NCI-H510A treated with DMSO at 0.1 percent for 48 hours (cell line): Measurements from ENCODE around the gene ELF2.
A peak's percentile ranks its signal among the peaks of the same experiment; 100 is the strongest.
"Not testable (repeated sequence)": the region's sequence is repeated elsewhere in the genome, so short reads cannot be mapped to it uniquely, and the experiment has no call there.

Experiments
- DNase-seq: peaks from one replicate; lab custom pipeline; 2025; lab: John Stamatoyannopoulos, UW

ELF2 gene

DNA sequence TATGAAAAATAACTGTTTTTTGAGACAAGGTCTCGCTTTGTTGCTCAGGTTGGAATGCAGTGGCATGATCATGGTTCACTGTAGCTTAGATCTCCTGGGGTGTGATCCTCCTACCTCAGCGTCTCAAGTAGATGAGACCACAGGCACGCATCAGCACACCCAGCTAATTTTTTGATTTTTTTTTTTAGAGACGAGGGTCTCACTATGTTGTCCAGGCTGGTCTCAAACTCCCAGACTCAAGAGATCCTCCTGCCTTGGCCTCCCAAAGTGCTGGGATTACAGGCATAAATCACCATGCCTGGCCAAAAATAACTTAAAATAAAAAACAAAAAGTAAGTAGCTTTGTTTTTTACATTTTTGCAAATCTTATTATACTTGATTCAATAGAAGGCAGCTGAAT, 98.1 kb downstream of the ELF2 start:
- no peak for DNase-seq

DNA sequence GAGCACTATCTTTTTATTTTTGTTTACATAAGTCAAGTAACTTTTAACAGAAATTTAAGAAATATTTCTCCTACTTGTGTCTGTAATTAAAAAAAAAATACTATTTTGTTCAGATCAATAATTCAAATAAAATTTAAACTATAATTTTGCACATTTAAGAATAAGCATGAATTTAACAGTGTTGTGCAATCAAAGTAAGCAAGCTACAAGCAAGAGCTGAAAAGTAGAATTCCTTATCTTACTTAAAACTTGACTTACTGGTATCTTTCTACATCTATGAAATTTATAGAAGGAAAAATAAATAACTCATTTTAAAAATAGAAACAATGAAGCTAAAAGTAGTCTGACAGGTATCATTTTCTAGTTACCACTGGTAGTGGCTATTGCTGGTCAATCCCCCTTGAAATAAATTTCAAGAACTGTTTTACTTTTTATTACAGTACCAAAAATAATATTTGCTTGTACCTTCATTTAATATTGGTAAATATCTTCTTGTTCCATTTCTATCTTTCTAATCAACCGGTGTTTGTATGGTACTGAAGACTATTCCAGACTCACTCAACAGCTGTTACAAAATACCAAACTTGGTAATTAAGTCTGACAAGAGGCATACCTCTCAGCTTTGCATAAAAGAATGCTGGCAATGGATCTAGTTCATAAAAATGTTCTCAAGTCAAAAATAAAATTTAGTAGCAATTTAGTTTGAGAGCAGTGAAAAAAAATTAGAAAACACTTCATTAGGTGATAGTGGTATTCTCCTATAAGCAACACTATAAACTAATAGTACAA, 99.3 kb downstream of the ELF2 start:
- DNase-seq: no peak

DNA sequence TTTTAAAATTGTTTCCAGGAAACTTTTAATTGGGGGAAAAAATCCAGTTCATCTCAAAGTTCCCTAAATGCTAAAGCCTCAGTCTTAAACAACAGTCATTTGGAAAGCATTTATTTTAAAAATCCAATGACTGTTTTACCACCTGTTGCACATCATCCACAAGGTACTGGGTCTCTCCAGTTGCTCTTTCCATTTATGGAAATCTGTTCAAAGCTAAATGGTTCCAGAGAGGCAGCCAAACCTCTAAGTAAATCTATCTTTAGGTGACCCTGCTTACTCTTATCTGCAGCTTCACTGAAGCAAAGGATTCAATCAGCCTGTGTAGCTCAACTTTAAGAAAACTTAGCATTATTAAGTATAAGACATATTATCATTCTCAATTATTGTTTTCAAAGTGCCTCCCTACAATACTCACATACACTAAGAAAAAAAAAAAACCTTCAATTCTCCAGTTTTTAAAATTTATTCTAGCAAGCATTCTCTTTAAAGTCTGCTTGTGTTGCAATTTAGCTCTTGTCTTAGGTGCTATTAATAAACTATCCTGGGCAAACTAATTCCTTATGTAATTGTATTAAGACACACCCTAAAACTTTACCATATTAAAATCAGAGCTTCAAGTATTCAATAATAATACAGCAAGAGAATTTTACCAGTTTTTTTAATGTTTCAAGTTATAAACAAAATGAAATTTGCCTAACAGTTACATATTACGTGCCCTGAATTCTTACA, 100.8 kb downstream of the ELF2 start:
- DNase-seq: no peak

DNA sequence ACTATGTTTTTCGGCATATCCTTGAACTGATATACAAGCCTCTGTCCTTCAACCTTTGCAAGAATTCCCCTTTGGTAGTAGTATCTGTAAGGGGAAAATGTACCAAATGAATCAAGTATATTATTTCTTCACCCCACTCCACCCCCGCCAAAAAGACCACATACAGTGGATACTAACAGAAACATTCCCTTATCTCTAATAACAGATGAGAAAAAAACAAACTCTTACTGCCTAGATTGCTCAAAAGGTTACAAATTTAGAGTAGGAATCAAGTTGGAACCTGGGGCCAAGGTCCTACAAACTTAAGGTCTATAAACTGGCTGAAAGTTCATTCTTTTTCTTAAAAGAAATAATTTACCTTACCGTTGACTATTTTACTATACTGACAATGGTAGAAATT, 116.4 kb downstream of the ELF2 start:
- no peak for DNase-seq

DNA sequence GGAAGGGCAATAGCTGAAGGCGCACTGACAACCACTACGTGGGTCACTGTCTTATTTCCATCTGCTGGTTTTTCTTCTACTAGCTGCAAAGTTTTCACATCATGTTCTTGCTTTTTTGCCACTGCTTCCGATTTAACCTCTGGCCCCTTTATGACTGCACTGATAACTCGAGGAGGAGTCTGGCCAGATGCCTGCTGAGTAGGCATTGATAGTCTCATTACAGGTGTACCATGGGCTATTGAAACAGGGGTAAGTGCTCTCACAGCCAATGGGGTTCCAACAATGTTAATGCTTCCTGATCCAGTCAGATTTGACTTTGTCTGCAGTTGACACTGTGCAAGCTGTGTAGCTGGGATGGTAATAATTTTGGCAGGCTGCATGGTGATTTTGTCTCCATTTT, 118.0 kb downstream of the ELF2 start:
- DNase-seq: not testable (repeated sequence)

DNA sequence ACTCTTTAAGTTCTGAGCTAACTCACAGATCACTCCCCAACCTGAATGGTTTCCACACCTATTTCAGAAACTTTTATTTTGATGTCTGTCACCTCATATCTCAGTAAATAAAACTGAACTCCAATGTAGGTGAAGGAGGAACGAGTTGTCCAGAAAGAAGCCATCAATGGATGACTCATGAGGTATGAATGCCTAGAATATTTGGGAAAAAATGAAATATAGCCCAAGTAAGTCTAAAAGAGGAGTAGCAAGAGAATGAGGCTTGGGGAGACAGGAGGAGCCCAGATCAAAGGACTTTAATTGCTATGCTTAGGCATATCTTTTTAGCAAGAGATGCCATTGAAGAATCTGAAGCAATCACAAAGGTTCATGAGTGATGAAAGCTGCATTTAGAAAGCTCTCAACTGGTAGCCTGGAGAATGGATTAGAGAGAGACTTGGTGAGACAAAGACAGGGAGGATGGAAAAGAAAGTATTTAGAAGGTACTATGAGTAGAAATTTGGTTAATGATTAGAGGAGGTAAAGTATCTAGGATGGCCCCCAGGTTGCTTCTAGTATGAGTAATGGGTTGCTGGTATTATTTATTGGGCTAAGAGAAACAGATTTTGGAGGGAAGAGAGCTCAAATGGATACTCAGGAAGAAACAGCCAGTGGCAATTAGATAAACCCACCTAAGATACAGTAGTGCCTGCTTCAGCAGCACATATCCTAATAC, 122.1 kb downstream of the ELF2 start:
- no peak for DNase-seq

DNA sequence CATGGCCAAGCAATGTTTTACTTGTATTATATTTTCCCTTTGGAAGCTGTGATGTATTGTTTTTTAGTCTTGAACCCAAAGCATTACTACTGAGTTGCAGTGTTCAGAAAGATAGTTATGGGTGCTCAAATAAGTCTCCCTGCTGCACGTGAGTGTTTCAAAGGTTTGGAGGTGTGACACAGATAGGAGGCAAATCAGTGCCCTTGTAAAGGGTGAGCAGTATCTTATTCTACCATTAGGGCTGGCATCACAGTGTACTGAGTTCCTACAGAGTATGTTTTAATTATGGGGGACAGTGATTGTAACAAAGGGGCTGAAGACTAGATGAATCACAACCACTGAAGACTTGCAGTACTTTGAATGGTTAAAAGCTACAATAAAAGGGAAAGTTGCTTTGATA, 123.1 kb downstream of the ELF2 start:
- no peak for DNase-seq

DNA sequence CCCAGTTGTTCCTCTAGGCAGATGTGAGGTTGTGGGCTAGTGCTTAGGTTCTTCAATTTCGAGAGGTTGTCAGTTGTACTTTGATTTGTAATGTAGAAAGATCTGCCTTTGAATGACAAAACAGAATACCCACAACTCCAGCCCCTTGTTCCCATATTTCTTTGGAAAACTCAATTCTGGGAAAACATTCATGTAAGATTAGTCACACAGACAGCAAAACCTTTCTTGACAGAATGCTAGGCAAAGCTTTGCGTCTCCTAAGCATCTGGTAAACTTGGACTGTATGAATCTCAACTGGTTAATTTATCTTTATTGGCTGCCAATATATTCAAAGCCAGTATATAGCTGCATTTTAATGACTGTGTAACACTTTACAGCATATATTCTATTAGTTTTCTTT, 126.6 kb downstream of the ELF2 start:
- DNase-seq: no peak

DNA sequence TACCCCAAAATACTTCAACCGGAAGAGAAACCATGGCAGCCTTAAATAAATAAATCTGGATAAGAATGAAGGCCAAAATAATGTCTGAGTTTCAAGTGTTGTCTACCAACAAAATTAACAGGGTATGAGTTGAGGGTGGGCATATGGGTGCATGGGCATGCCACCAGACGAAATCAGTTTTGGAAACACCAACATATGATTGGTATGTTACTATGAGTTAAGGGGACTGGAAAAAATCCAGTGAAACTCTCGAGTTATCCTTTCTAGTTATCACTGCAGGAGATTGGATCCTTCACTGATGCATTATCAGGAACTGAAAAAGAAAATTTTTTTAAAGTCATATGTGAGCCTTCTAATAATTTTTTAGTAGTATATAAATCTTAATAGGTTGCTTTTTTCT, 129.0 kb downstream of the ELF2 start:
- DNase-seq: no peak

DNA sequence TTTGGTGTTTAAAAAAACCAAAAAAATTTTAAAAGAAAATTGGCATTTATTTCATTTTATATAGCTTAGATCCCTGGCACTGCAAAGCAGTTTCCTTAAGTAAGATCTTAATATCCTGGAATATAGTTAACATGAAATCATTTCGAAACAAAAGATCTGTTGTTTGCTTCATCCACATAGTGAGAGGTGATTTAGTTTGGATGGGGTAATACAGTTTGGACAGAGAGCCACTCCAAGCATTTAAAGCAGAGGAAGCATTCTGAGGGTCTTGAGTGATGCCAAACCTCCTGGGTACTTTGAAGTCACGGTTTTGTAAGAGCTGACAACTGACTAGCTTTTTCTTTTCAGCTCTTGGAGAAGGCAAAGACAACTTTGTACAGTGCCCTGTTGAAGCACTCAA, 132.7 kb downstream of the ELF2 start:
- DNase-seq: no peak

DNA sequence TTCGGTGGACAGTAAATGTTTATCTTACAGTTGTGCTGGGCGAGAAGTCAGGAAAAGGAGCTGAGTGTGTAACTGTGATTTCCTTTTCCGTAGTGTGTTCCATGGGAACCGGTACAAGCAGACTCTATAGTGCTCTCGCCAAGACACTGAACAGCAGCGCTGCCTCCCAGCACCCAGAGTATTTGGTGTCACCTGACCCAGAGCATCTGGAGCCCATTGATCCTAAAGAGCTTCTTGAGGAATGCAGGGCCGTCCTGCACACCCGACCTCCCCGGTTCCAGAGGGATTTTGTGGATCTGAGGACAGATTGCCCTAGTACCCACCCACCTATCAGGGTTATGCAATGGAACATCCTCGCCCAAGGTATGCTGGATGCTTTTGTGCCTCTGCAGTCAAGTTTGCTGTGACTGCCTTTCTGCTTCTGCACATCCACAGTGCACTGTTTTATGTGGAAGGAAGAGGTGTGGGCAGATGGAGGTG, 134.0 kb downstream of the ELF2 start:
- DNase-seq: no peak

DNA sequence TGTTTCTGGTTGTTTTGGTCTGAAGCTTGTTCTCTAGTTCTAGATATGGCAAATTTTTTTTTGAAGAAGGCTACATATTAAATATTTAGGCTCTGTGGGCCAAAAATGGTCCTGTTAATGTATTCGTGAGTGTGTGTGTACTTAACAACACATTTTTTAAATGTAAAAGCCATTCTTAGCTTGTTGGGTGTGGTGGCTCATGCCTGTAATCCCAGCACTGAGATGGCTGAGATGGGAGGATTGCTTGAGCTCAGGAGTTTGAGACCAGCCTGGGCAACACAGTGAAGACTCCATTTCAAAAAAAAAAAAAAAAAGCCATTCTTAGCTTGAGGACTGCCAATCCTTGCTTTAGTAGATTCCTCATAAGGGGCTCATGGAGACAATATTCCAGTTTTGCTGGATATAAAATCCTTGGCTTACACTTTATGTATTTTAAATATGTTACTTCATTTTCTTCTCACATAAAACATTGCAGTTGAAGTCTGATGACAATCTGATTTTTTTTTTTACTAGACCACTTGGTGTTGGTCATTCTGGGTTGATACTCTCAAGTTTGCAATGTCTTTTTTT, 138.1 kb downstream of the ELF2 start:
- no peak for DNase-seq

DNA sequence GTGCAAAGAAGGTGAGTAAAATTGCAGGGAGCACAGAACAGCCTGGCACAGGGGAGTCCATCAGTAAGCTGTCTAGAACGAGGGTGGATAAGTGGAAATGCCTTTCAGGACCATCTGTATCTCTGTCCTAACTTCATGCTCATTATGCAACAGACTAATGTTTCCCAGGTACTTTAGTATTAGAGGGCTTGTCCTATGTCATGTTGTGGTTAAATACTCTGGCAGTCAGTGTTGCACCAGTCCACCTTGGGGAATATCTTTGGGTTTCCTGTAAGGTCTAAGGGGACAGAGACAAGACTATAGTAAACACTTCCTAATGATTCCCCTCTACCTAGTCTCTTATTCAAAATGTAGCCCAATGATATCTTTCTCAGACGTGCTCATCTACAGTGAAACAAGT, 140.1 kb downstream of the ELF2 start:
- no peak for DNase-seq

DNA sequence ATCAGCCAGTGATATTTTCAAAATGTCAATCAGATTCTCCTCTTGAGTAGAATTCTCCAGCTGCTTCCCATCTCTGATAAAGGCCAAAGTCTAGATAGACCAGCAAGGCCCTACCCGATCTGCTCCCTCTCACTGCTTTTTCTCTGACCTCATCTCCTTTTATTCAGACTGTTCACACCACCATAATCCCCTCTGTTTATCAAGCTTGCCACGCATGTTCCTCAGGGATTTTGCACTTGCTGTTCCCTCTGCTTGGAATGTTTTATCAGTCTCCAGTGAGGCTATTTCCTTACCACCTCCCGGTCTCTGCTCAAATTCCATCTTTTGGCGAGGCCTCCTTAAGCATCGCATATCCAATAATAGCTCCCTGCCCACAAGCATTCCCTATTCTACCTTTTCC, 141.4 kb downstream of the ELF2 start:
- no peak for DNase-seq

DNA sequence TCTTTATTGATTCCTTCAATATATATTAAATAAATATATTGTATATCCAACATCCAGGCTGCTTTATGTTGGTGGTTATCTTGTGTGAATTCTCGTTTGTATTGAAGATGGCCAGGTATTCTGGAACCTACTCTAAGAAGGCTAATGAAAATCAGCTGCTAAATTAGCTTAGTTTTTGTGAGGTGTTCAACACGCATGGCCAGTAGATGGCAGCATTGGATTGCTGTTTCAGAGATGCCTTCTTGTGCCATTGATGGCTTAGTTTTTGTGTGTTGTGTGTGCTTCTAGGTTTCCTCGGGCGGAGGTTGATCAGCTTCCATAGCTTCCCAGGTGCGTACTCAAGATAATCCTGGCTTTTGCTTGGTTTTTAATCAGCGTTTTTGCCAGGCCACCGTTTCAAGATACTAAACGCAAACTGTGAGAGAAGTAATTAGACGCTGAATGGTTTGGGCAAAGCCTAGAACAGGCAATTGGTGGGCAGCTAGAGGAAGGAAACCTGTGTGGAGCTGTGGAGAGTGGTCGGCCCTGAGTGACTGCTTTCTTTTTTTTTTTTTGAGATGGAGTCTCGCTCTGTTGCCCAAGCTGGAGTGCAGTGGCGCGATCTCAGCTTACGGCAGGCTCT, 146.3 kb downstream of the ELF2 start:
- DNase-seq: peak; percentile 71

DNA sequence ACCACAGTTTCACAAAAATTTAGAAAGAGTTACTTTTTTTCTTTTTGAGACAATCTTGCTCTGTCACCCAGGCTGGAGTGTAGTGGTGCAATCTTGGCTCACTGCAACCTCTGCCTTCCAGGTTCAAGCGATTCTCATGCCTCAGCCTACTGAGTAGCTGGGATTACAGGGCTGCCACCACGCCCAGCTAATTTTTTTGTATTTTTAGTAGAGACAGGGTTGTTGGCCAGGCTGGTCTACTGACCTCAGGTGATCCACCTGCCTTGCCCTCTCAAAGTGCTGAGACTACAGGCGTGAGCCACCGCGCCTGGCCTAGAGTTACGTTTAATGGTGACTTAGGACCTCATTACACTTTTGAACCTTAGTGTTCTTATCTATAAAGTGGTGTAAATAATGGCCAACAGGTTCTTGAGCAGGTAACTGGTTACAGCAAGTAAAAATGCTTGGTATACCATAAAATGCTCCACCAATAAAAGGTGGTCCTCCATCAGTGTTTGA, 147.1 kb downstream of the ELF2 start:
- DNase-seq: not testable (repeated sequence)

DNA sequence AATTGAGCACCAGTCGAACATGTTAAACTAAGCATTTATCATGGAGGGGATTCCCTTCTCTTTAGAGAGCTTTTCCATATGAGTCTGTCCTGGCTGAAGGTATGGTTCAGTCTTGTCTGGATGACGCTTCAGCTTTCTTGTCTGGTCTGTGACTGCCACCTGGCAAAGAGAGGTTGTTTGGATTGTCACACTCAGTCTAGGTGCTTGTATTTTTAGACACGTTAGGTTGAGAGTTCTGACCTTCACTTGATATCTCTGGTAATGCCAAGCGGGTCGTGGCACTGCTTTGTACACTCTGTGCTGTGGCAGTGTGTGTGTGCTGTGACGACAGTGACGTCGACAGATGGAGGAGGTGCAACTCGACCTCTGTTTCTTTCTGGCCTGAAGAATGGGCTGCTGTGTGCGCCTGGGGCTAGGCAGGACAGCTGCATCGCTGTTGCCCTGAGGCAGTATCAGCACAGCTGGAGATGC, 148.8 kb downstream of the ELF2 start:
- peak; percentile 66 for DNase-seq

DNA sequence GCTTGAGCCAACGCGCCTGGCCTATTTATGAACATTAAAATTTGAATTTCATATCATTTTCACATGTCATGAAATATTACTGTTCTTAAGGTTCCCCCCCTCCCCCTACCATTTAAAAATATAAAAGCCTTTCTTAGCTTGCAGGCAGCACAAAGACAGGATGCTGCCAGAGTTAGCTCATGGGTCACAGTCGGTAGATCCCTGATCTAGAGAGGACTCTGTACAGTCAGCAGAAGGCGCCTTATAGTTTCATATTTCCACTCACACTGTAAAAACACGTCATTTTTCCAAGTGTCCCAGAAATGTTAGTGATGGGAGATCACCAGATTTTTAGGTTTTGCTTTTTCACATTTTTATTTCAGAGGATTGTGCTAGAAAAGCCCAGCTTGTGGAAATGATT, 149.2 kb downstream of the ELF2 start:
- no peak for DNase-seq

DNA sequence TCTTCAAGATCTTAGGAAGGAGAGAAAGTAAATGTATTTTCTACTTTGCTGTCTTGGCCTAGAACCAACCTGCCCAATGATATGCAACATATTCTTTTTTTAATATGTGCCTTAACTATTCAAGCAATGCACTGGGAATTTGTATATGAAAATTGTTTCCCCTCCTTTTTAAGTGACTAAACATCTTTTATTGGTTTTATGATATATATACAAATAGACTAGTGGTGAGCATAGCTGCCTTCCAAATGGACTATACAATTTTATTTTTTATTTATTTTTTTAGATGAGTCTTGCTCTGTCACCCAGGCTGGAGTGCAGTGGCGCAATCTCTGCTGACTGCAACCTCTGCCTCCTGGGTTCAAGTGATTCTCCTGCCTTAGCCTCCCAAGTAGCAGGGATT, 151.2 kb downstream of the ELF2 start:
- no peak for DNase-seq

DNA sequence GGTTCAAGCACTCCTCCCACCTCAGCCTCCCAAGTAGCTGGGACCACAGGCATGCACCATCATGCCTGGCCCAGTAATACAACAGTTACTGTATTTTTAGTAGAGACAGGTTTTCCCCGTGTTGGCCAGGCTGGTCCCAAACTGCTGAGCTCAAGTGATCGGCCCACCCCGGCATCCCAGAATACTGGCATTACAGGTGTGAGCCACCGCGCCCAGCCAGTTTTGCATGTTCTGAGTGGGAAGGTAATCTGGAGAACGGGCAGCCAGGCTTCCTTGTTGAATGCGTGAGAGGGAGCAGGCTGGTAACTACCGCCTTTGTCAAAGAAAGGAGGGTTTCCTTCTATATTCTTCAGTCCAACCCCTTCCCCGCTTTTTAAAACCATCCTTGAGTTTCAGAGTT, 152.3 kb downstream of the ELF2 start:
- DNase-seq: no peak

DNA sequence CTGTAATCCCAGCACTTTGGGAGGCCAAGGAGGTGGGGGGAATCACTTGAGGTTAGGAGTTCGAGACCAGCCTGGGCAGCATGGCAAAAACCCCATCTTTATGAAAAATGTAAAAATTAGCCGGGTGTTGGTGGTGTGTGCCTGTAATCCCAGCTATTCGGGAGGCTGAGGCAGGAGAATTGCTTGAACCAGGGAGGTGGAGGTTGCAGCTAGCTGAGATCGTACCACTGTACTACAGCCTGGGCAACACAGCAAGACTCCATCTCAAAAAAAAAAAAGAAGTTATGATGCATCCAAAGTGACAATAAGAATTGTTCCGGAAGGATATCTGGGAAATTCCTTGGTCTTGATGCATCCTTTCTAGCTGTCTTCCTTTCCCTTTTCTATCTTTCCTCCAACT, 154.2 kb downstream of the ELF2 start:
- DNase-seq: no peak

DNA sequence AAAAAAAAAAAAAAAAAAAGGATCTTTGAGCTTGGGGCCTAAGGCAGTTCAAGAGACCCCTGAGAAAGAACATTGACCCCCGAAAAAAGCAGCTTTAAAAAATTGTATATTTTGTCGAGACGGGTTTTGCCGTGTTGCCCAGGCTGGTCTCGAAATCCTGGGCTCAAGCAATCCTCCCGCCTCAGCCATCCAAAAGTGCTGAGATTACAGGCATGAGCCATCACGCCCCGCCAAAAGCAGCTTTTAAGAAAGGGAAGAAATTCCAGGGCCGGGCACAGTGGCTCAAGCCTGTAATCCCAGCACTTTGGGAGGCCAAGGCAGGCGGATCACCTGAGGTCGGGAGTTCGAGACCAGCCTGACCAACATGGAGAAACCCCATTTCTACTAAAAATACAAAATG, 155.9 kb downstream of the ELF2 start:
- not testable (repeated sequence) for DNase-seq
